LNCAP (cell line): ENCODE measurements around the gene PHACTR1.

Experiments
- CTCF ChIP-seq: fragments of 450-650 bp; IDR thresholded peaks from 2 replicates; pipeline ENCODE4 v1.5.1; 2017; ENCODE audit warnings: mild to moderate bottlenecking

Gene PHACTR1

DNA sequence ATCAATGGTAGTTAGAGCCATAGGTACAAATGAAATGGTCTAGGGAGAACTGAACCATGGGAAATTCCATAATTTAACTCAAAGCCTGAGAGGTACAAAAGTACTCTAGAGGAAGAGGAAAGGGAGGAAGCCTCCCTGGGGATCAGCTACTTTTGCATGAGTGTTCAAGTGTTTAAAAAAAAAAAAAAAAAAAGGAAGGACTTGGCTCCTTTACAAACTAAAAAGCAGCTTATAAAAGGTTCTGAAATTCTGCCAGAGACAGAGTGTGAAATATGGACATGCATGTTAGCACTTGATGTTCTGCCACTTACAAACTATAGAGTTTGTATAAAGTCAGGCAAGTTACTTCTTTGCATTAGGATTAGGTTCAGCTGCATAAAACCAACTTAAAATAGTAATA, 321.7 kb downstream of the PHACTR1 start:
- TF ChIP-seq CTCF = no peak

DNA sequence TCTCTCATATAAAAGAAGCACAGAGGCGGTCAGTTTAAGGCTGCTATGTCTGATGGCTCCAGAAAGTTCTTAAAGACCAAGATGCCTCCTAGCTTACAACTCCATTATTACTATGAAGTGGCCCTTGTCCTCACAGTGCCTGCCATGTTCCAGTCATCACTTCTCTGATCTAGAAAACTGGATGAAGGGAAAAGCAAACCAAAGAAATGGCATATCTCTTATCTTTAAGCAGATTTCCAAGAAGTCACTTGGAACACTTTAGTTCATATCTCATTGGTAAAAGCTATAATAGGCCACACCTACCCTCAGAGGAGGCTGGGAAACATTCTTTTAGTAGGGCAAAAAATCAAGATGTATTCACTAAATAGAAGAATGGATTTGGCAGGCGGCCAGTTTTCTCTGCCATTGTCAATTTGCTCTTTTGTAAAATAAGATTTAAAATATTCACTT, 322.2 kb downstream of the PHACTR1 start:
- no peak for TF ChIP-seq CTCF

DNA sequence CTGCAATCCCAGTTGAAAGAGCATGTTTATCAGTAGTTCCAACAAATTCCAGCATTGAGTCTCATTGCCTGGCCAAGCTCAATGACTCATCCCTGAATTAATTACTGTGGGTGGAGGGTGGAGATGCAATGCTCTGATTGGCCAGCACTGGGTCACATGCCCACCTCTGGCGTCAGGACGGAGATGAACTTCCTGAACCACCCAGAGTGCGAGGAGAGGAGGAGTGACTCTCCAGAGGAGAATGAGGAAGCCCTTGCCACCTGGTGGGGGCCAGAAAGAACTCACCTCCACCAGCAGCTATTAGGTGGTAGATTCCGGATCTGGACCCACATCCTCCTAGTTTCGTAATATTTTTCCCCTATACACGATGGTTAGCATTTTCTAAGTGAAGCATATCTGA, 327.8 kb downstream of the PHACTR1 start:
- no peak for TF ChIP-seq CTCF

DNA sequence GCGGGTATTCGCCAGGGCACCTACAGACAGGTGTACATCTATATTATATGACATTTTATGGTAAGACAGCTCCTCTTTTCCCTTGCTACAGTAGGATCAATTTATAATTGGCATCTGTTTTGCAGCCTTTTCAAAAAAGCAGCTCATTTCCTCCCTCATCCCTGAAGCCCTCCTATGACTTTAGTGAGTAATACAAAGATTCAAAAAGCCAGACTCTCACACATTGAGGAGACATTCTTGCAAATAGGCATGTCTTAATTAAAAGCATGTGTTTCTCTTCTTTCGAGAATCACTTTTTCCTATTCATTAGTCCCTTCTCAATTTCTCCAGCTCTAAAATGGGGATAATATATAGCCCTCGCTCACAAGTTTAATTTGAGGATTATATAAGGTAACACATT, 328.3 kb downstream of the PHACTR1 start:
- no peak for TF ChIP-seq CTCF

DNA sequence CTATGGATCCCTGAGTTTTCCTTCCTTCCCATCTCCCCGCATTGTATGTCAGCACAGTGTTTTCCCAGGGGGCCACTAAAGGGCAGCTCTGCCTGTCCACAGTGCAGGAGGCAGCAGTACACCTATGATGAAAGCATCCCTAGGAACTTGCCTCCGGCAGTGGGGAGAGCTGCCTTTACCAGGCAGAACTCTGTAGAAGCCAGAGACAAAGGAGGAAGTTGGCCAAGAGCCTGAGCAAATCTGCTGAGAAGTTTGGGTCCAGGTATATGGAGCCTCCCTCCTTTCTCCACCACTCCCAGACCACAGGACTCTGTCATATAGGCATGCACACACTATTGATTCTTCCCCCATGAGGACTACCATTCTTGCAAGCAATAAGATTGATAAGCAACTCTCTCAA, 329.1 kb downstream of the PHACTR1 start:
- TF ChIP-seq CTCF = no peak

- no peak for TF ChIP-seq CTCF
These were observed 329.5 kb downstream of the PHACTR1 start for GRCh38 chr6:13046084-13046483.

DNA sequence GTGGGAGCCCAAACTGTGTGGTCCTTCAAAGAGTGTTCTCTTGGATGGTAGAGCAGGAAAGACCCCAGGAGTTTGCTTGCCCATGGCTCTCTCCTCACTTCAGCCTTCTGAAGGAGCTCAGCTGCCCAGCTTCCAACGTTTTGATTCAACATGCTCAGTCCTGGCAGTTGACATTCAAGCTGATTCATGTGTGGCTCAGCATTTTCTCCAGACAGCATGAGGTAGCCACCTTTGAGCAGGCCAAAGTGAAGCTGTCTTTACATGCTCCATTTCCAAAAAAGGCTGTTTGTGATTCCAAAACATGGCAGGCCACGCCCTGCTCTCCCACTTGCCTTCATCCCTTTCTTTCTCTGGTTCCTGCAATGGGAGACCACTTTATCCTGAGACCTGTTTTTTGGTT, 331.5 kb downstream of the PHACTR1 start:
- no peak for TF ChIP-seq CTCF

- no peak for TF ChIP-seq CTCF
These were observed 333.2 kb downstream of the PHACTR1 start for GRCh38 chr6:13049666-13050254.
